ENCODE data around the gene RNLS. TPM values are rescaled to one million over a fixed set of nuclear protein-coding genes. Genes with fewer than 3 reads are reported as not detected.

RNLS gene
- total and polyA plus RNA-seq, 2 of the 4 experiments (the other 2 are of a cell fraction), result 4.5 to 7.0 TPM

DNA sequence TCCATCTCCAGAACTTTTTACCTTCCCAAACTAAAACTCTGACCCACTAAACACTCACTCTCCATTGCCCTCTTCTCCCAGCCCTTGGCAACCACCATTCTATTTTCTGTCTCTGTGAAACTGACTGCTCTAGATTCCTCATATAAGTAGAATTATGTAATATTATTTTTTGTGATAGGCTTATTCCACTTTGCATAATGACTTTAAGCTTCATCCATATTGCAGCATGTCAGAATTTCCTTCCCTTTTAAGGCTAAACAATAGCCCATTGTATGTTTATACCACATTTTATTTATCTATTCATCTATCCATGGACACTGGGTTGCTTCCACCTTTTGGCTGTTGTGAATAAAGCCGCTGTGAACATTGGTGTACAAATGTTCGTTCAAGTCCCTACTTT is 308.8 kb downstream of the RNLS start:
- Histone ChIP-seq H3K4me3 (ENCODE audit: insufficient read depth, low read depth, low read length) (no peak overlapping the region), H3K18ac (ENCODE audit: low read depth, low read length) (no peak overlapping the region), H3K23ac (ENCODE audit: low read depth, low read length) (no peak overlapping the region; the same call in 1 of the 2 replicates), H2AFZ (replicated peaks; ENCODE audit: low read length, poor library complexity) (no peak overlapping the region), H3K36me3 (ENCODE audit: control insufficient read depth, insufficient read depth, low read length) (no peaks in the 10 kb centered on the region), H3K4me2 (ENCODE audit: low read depth, low read length) (no peak overlapping the region), H3K9me1 (ENCODE audit: insufficient read depth, low read length) (peaks cover 16% of the 10 kb centered on the region), H3K27ac (ENCODE audit: insufficient read depth, low read length) (no peak overlapping the region), H4K5ac (ENCODE audit: low read depth, low read length) (no peak overlapping the region), H2BK5ac (ENCODE audit: low read depth, low read length, poor library complexity, severe bottlenecking) (no peak overlapping the region), H3K14ac (replicated peaks; ENCODE audit: low read depth, low read length) (no peak overlapping the region), H3K56ac (ENCODE audit: extremely low read depth, insufficient read depth, low read length) (no peak overlapping the region), H3K4ac (ENCODE audit: low read depth, low read length) (no peak overlapping the region), H4K8ac (ENCODE audit: low read depth in 2 of 2, low read length in 2 of 2) (no peak overlapping the region), H3K27me3 (ENCODE audit: control insufficient read depth, insufficient read depth, low read length) (no peaks in the 10 kb centered on the region), H3K9me3 (ENCODE audit: control insufficient read depth, insufficient read depth, low read length) (no peaks in the 10 kb centered on the region), H2BK15ac (ENCODE audit: low read depth, low read length) (no peak overlapping the region), H2AK5ac (ENCODE audit: low read depth, low read length) (no peak overlapping the region), H4K20me1 (ENCODE audit: insufficient read depth, low read length) (peaks cover 6% of the 10 kb centered on the region; the same call in 1 of the 2 replicates), H2BK20ac (ENCODE audit: low read depth, low read length) (no peak overlapping the region), H4K91ac (ENCODE audit: insufficient read depth, low read depth, low read length) (no peak overlapping the region), H3K79me1 (ENCODE audit: low read depth in 1 of 2, low read length in 2 of 2) (no peaks in the 10 kb centered on the region), H2BK120ac (ENCODE audit: low read depth, low read length) (no peak overlapping the region), H3K9ac (ENCODE audit: low read depth, low read length) (no peak overlapping the region), H3K4me1 (ENCODE audit: control insufficient read depth, insufficient read depth, low read length) (peaks cover 15% of the 10 kb centered on the region), H2AK9ac (replicated peaks; ENCODE audit: low read depth, low read length, poor library complexity) (no peak overlapping the region)
- CTCF ChIA-PET, result no interaction called here
- TF ChIP-seq FOS (IDR thresholded peaks at IDR 0.05; ENCODE audit: low read depth, low read length) (no peak), MXI1 (IDR thresholded peaks at IDR 0.05; ENCODE audit: borderline replicate concordance, low read depth, low read length) (no peak), BHLHE40 (IDR thresholded peaks at IDR 0.05; ENCODE audit: low read depth, low read length) (no peak), RFX5 (IDR thresholded peaks at IDR 0.05; ENCODE audit: low read depth, low read length) (no peak), RAD21 (IDR thresholded peaks at IDR 0.05; ENCODE audit: low read length) (no peak)
- in situ Hi-C loops (cut with MboI; ENCODE audit: low sequenced_read_pairs), result no loop called here
- intact Hi-C loops (cut with micrococcal nuclease), result loop anchor here (10.0 kb wide), 1 partner anchor 409 kb away; the partner anchor contains the start of genes KLLN and PTEN
- dilution Hi-C loops (cut with HindIII; ENCODE audit: low sequenced_read_pairs, unreplicated experiment), result no loop called here
- no peak for DNase-seq
- no CpG with 5 or more reads among the region's 2 CpGs for WGBS, 2 experiments (ENCODE audit: extremely low coverage in 2 of 2, insufficient read length in 1 of 2)
- no TSS peak for BruUV-seq (replicated peaks)
- POLR2A ChIA-PET (ENCODE audit: unreplicated experiment), result no interaction called here
- no peak for ATAC-seq (ENCODE audit: low read depth)

Data from IMR-90 (cell line).